Adrenal gland (tissue), 5 donors: ENCODE data around the gene BMAL1.

Source experiments
- POLR2A ChIP-seq, 2 donors: fragments of 450-650 bp; IDR thresholded peaks; one replicate each; pipeline ENCODE4 v1.6.1; 2017; ENCODE audit warnings: antibody characterized with exemption in 2 of 2, mild to moderate bottlenecking in 2 of 2, moderate library complexity in 1 of 2
- TF ChIP-seq, protein P1 (sequence below), 6 experiments: fragments of 450-650 bp in 4 of 6; fragments of 200-600 bp in 2 of 6; sonication (generic) in 1 of 6; IDR thresholded peaks; 1 replicate in 5 of 6; 2 replicates in 1 of 6; pipeline versions ENCODE4 v1.5.1 to v1.8.0; 2016 to 2021; ENCODE audit warnings: antibody characterized with exemption in 6 of 6, mild to moderate bottlenecking in 2 of 6, moderate library complexity in 1 of 6
- donor health status: DM: no; HTN: no; CAD: no.

DNA sequence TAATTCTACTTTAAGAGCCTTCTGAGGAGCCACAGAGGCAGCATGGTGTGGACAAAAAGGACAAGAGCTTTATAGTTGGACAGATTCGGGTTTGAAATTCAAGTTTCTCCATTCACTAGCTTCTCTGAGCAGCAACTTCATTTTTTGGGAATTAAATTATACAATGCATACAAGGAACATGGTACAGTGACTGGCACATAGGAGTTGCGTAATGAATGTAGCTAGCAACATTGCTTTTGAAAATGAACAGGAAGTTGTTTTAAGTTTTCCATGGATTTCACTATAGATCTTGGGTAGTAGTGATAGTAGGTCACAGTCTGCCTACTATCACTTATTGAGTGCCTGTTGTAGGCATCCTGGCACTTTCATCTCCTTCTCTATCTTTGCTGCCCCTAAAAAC, 41.0 kb upstream of the BMAL1 start:
- TF ChIP-seq, protein P1, sequence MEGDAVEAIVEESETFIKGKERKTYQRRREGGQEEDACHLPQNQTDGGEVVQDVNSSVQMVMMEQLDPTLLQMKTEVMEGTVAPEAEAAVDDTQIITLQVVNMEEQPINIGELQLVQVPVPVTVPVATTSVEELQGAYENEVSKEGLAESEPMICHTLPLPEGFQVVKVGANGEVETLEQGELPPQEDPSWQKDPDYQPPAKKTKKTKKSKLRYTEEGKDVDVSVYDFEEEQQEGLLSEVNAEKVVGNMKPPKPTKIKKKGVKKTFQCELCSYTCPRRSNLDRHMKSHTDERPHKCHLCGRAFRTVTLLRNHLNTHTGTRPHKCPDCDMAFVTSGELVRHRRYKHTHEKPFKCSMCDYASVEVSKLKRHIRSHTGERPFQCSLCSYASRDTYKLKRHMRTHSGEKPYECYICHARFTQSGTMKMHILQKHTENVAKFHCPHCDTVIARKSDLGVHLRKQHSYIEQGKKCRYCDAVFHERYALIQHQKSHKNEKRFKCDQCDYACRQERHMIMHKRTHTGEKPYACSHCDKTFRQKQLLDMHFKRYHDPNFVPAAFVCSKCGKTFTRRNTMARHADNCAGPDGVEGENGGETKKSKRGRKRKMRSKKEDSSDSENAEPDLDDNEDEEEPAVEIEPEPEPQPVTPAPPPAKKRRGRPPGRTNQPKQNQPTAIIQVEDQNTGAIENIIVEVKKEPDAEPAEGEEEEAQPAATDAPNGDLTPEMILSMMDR (IDR thresholded peaks at IDR 0.05) = no peak
- TF ChIP-seq POLR2A (IDR thresholded peaks at IDR 0.05) = no peak
